ENCODE results near the gene LAMA3. TPM values are rescaled to one million over a fixed set of nuclear protein-coding genes. Genes with fewer than 3 reads are reported as not detected.
A peak's percentile ranks its signal among the peaks of the same experiment; 100 is the strongest.

LAMA3 gene
- total and polyA plus RNA-seq, 10 donors, result 1.3 to 7.1 (median 3.0) TPM

GRCh38 chr18:23967321-23968089, 278.3 kb downstream of the LAMA3 start:
- peak overlapping the region in 2 of 8 donors; percentile 3 to 37 for H3K4me3 ChIP-seq
- H3K9me3 ChIP-seq, result no peaks in the 10 kb centered on the region
- no peaks in the 10 kb centered on the region for H3K36me3 ChIP-seq
- H3K27ac ChIP-seq, result peak overlapping the region in 6 of 8 donors; percentile 13 to 77 (median 46)
- TF ChIP-seq POLR2AphosphoS5 (IDR thresholded peaks at IDR 0.05) (peak in 2 of 3 donors; percentile 15 to 29), CTCF (IDR thresholded peaks at IDR 0.05 in 8 of 11, conservative IDR thresholded peaks at IDR 0.05 in 3 of 11) (no peak), POLR2A (IDR thresholded peaks at IDR 0.05) (no peak)
- intact Hi-C loops (cut with DNase I; ENCODE audit: low total_unique reads), result no loop called here
- DNase-seq, result peak; percentile 82
- peaks cover 14 to 81% (median 42%) of the 10 kb centered on the region in 6 donors for H3K4me1 ChIP-seq
- H3K27me3 ChIP-seq (replicated peaks in 1 of 7), result no peaks in the 10 kb centered on the region
- 36 to 55% (median 47%) methylated on average over 6 to 9 of the region's 9 CpGs for WGBS, 5 donors

- TF ChIP-seq CTCF (IDR thresholded peaks at IDR 0.05 in 8 of 11, conservative IDR thresholded peaks at IDR 0.05 in 3 of 11) (no peak), POLR2A (IDR thresholded peaks at IDR 0.05) (no peak), POLR2AphosphoS5 (IDR thresholded peaks at IDR 0.05) (no peak)
- no peak overlapping the region for H3K4me3 ChIP-seq
- peak overlapping the region in 2 of 8 donors; percentile 61 to 77 for H3K27ac ChIP-seq
- intact Hi-C loops (cut with DNase I; ENCODE audit: low total_unique reads), result no loop called here
- H3K4me1 ChIP-seq, result peaks cover 14 to 76% (median 42%) of the 10 kb centered on the region in 6 donors
- H3K9me3 ChIP-seq, result no peaks in the 10 kb centered on the region
- WGBS, 5 donors, result 91 to 97% (median 94%) methylated on average over 4 of the region's 4 CpGs
- no peak for DNase-seq
- no peaks in the 10 kb centered on the region for H3K27me3 ChIP-seq (replicated peaks in 1 of 7)
- no peaks in the 10 kb centered on the region for H3K36me3 ChIP-seq
Observed at GRCh38 chr18:23968638-23969604, 279.7 kb downstream of the LAMA3 start.

GRCh38 chr18:23969664-23970063, 280.4 kb downstream of the LAMA3 start:
- no peak for DNase-seq
- intact Hi-C loops (cut with DNase I; ENCODE audit: low total_unique reads), result no loop called here
- H3K27ac ChIP-seq, result peak overlapping the region in 5 of 8 donors; percentile 75 to 82 (median 78)
- TF ChIP-seq POLR2A (IDR thresholded peaks at IDR 0.05) (no peak), POLR2AphosphoS5 (IDR thresholded peaks at IDR 0.05) (no peak), CTCF (IDR thresholded peaks at IDR 0.05 in 8 of 11, conservative IDR thresholded peaks at IDR 0.05 in 3 of 11) (no peak)
- 92 to 98% (median 94%) methylated on average over 6 of the region's 6 CpGs for WGBS, 5 donors
- no peak overlapping the region for H3K4me3 ChIP-seq
- peaks cover 14 to 70% (median 42%) of the 10 kb centered on the region in 6 donors for H3K4me1 ChIP-seq
- H3K36me3 ChIP-seq, result no peaks in the 10 kb centered on the region
- no peaks in the 10 kb centered on the region for H3K9me3 ChIP-seq
- H3K27me3 ChIP-seq (replicated peaks in 1 of 7), result no peaks in the 10 kb centered on the region

Measured in spleen (tissue), 11 donors.